Hepatocyte (in vitro differentiated cells): Measurements from ENCODE around the gene CCDC102A. TPM values are rescaled to one million over a fixed set of nuclear protein-coding genes. Genes with fewer than 3 reads are reported as not detected.

Experiments used
- DNase-seq: peaks from one replicate; pipeline ENCODE4 v3.0.0-alpha.2; 2016; ENCODE audit warnings: low spot score
- H2AFZ ChIP-seq: fragments of 200-600 bp; sonication (generic); 2 replicates; pipeline ENCODE4 v1.6.0; 2016; ENCODE audit warnings: antibody characterized with exemption, mild to moderate bottlenecking
- H3K27ac ChIP-seq: fragments of 200-600 bp; sonication (generic); 2 replicates; pipeline ENCODE4 v1.5.1; 2016; ENCODE audit warnings: mild to moderate bottlenecking
- H3K27me3 ChIP-seq: fragments of 200-600 bp; sonication (generic); 2 replicates; pipeline ENCODE4 v1.6.1; 2016
- H3K36me3 ChIP-seq: fragments of 200-600 bp; sonication (generic); replicated peaks from 2 replicates; pipeline ENCODE4 v1.5.1; 2016; ENCODE audit warnings: low read depth; ENCODE audit not compliant: insufficient read depth
- H3K4me1 ChIP-seq: fragments of 200-600 bp; sonication (generic); 2 replicates; pipeline ENCODE4 v1.5.1; 2016; ENCODE audit warnings: mild to moderate bottlenecking, moderate library complexity; ENCODE audit not compliant: insufficient read depth
- H3K4me2 ChIP-seq: fragments of 200-600 bp; sonication (generic); 2 replicates; pipeline ENCODE4 v1.6.0; 2016
- H3K4me3 ChIP-seq: fragments of 200-600 bp; sonication (generic); 2 replicates; pipeline ENCODE4 v1.5.1; 2016; ENCODE audit warnings: mild to moderate bottlenecking
- H3K79me2 ChIP-seq: fragments of 200-600 bp; sonication (generic); 2 replicates; pipeline ENCODE4 v1.6.0; 2017; ENCODE audit warnings: mild to moderate bottlenecking
- H3K9me2 ChIP-seq: fragments of 200-600 bp; sonication (generic); replicated peaks from 2 replicates; pipeline ENCODE4 v1.6.0; 2017; ENCODE audit warnings: mild to moderate bottlenecking; ENCODE audit not compliant: insufficient read depth
- H3K9me3 ChIP-seq: fragments of 200-600 bp; sonication (generic); 2 replicates; pipeline ENCODE4 v1.5.1; 2016; ENCODE audit warnings: low read depth, mild to moderate bottlenecking
- H4K20me1 ChIP-seq: fragments of 200-600 bp; sonication (generic); 2 replicates; pipeline ENCODE4 v1.6.0; 2016; ENCODE audit warnings: mild to moderate bottlenecking; ENCODE audit not compliant: insufficient read depth, poor library complexity, severe bottlenecking
- CTCF ChIP-seq: fragments of 200-600 bp; sonication (generic); IDR thresholded peaks from 2 replicates; pipeline ENCODE4 v1.5.1; 2016; ENCODE audit warnings: antibody characterized with exemption, mild to moderate bottlenecking; ENCODE audit not compliant: poor library complexity
- EZH2 ChIP-seq: fragments of 200-600 bp; sonication (generic); IDR thresholded peaks from 2 replicates; pipeline ENCODE4 v1.6.1; 2016; ENCODE audit warnings: antibody characterized with exemption, mild to moderate bottlenecking, borderline replicate concordance
- EZH2phosphoT487 ChIP-seq: fragments of 200-600 bp; sonication (generic); IDR thresholded peaks from one replicate; pipeline ENCODE4 v1.6.1; 2018; ENCODE audit warnings: antibody characterized with exemption, mild to moderate bottlenecking, low read depth, moderate library complexity; ENCODE audit not compliant: unreplicated experiment, severe bottlenecking
- WGBS: methylation state at CpG from one replicate; pipeline ENCODE4 v1.1.6; 2016; ENCODE audit warnings: low lambda C conversion rate; ENCODE audit errors: missing lambda C conversion rate; 5-methylcytosine and 5-hydroxymethylcytosine counted together
- polyA plus RNA-seq: library from polyadenylated mRNA; unstranded; fragments of >200 nt; fragmentation: Nextera tagmentation; extraction: Ambion mirVana; gene quantifications from 2 replicates; pipeline ENCODE4 v1.2.1, GENCODE V29; 2016
- total RNA-seq: library from RNA; depleted of rRNA; stranded (reverse); fragments of >200 nt; gene quantifications from 2 replicates; pipeline ENCODE4 v1.2.3, GENCODE V29; 2014

The CCDC102A gene
- total and polyA plus RNA-seq, 2 experiments from 2014 or later: 11.4 to 17.2 TPM

DNA sequence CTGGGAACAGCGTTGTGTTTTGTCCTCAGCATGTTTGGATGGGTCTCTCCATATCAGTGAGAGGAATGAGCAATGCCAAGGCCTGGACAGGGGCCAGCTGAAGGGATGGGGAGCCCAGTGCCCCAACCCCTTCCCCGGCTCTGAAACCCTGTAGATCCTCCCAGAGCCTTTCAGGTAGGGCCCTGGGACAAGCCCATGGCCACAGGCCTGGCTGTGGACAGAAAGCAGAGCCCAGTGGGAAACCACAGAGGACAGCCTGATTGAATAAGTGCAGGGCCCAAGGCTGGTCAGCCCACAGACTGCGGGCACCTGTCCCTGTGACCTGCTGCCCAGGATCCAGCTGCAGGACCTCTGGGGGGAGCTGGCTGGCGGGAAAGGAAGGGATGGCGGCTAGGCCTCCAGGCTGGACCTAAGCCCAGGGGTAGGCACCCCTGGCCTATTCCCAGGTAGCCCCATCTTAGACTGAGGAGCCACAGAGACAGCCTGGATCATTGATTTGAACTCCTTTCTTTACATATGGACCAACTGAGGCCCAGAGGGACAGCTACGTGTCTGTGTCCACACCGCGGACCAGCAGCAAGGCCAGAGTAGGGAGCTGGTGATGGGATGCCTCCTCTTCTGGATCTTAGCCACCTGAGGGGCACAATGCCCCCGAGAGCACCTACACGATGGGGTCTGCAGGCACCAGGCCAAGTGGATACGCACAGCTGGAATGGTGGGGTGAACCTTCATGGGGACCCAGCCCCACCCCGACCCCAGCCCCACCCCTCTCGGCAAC lies 1.3 kb downstream of the CCDC102A start:
- TF ChIP-seq EZH2: no peak
- no peak for TF ChIP-seq CTCF
- no peak for TF ChIP-seq EZH2phosphoT487
- DNase-seq: no peak
- WGBS: 74% methylated on average over 12 of the region's 13 CpGs
- Histone ChIP-seq H3K27ac (no peak overlapping the region), H4K20me1 (no peaks in the 10 kb centered on the region), H3K9me2 (no peaks in the 10 kb centered on the region), H3K79me2 (peaks cover 37% of the 10 kb centered on the region), H2AFZ (no peak overlapping the region), H3K27me3 (no peaks in the 10 kb centered on the region), H3K4me1 (peaks cover 35% of the 10 kb centered on the region), H3K36me3 (no peaks in the 10 kb centered on the region), H3K9me3 (no peaks in the 10 kb centered on the region), H3K4me2 (peak overlapping the region; percentile 95), H3K4me3 (peak overlapping the region; percentile 71)

- H3K4me2 ChIP-seq: peak overlapping the region; percentile 95
- no peak overlapping the region for H3K4me3 ChIP-seq
- H3K9me3 ChIP-seq: no peaks in the 10 kb centered on the region
- peaks cover 37% of the 10 kb centered on the region for H3K79me2 ChIP-seq
- no peak overlapping the region for H2AFZ ChIP-seq
- peaks cover 35% of the 10 kb centered on the region for H3K4me1 ChIP-seq
- H3K36me3 ChIP-seq: no peaks in the 10 kb centered on the region
- TF ChIP-seq CTCF (no peak), EZH2 (no peak), EZH2phosphoT487 (no peak)
- WGBS: 88% methylated on average over 7 of the region's 7 CpGs
- no peaks in the 10 kb centered on the region for H3K9me2 ChIP-seq
- no peak overlapping the region for H3K27ac ChIP-seq
- DNase-seq: no peak
- no peaks in the 10 kb centered on the region for H4K20me1 ChIP-seq
- H3K27me3 ChIP-seq: no peaks in the 10 kb centered on the region
Observed at GRCh38 chr16:57534337-57534880, 2.0 kb downstream of the CCDC102A start.

GRCh38 chr16:57533431-57534336 lies 2.7 kb downstream of the CCDC102A start:
- Histone ChIP-seq H3K27ac (no peak overlapping the region), H3K27me3 (no peaks in the 10 kb centered on the region), H3K4me2 (peak overlapping the region; percentile 41), H3K4me1 (peaks cover 35% of the 10 kb centered on the region), H3K9me2 (no peaks in the 10 kb centered on the region), H3K9me3 (no peaks in the 10 kb centered on the region), H3K36me3 (no peaks in the 10 kb centered on the region), H3K79me2 (peaks cover 37% of the 10 kb centered on the region), H2AFZ (no peak overlapping the region), H4K20me1 (no peaks in the 10 kb centered on the region), H3K4me3 (no peak overlapping the region)
- DNase-seq: no peak
- TF ChIP-seq EZH2phosphoT487: no peak
- TF ChIP-seq CTCF: no peak
- TF ChIP-seq EZH2: no peak
- 77% methylated on average over 19 of the region's 19 CpGs for WGBS
